Fibroblast of lung (primary cell): ENCODE results near the gene GSTM2. TPM values are rescaled to one million over a fixed set of nuclear protein-coding genes. Genes with fewer than 3 reads are reported as not detected.
"Not testable (repeated sequence)": the region's sequence is repeated elsewhere in the genome, so short reads cannot be mapped to it uniquely, and the experiment has no call there.

Source experiments
- DNase-seq, 2 donors: peaks; one replicate each; pipeline versions ENCODE4 v3.0.0 to v3.0.0-alpha.2; 2010; ENCODE audit warnings: low read depth in 2 of 2
- H2AFZ ChIP-seq: 2 replicates; pipeline ENCODE4 v1.5.1; 2012; ENCODE audit warnings: low read length, control low read depth, inconsistent platforms
- H3K27ac ChIP-seq: 2 replicates; pipeline ENCODE4 v1.5.1; 2011; ENCODE audit warnings: low read length, control low read depth; ENCODE audit not compliant: insufficient read depth
- H3K27me3 ChIP-seq: 2 replicates; pipeline ENCODE4 v1.5.1; 2011; ENCODE audit warnings: mild to moderate bottlenecking, low read length; ENCODE audit not compliant: control insufficient read depth, insufficient read depth
- H3K36me3 ChIP-seq: 2 replicates; pipeline ENCODE4 v1.5.1; 2011; ENCODE audit warnings: low read length; ENCODE audit not compliant: control insufficient read depth, insufficient read depth
- H3K4me1 ChIP-seq: 2 replicates; pipeline ENCODE4 v1.5.1; 2011; ENCODE audit warnings: low read length; ENCODE audit not compliant: control insufficient read depth, insufficient read depth; ENCODE audit errors: extremely low read depth
- H3K4me2 ChIP-seq: 2 replicates; pipeline ENCODE4 v1.5.1; 2011; ENCODE audit warnings: low read length, control low read depth; ENCODE audit not compliant: insufficient read depth; ENCODE audit errors: extremely low read depth
- H3K4me3 ChIP-seq, 4 experiments: fragments of 200-600 bp in 1 of 4; sonication (generic) in 1 of 4; replicated peaks in 1 of 4; 2 replicates each; pipeline ENCODE4 v1.5.1; 2011 to 2016; ENCODE audit warnings: low read length in 4 of 4, low read depth in 3 of 4, mild to moderate bottlenecking in 3 of 4, control low read depth in 2 of 4, inconsistent platforms in 1 of 4, mixed read lengths in 1 of 4; ENCODE audit not compliant: insufficient read depth in 1 of 4; ENCODE audit errors: control extremely low read depth in 1 of 4
- H3K79me2 ChIP-seq: 2 replicates; pipeline ENCODE4 v1.5.1; 2012; ENCODE audit warnings: mild to moderate bottlenecking, low read length, inconsistent platforms; ENCODE audit not compliant: control insufficient read depth, insufficient read depth
- H3K9ac ChIP-seq: 2 replicates; pipeline ENCODE4 v1.5.1; 2011; ENCODE audit warnings: mild to moderate bottlenecking, low read length, control low read depth; ENCODE audit not compliant: insufficient read depth
- H3K9me3 ChIP-seq: 2 replicates; pipeline ENCODE4 v1.5.1; 2012; ENCODE audit warnings: low read depth, low read length; ENCODE audit not compliant: control insufficient read depth, insufficient read depth
- H4K20me1 ChIP-seq: 2 replicates; pipeline ENCODE4 v1.5.1; 2011; ENCODE audit warnings: low read length; ENCODE audit not compliant: control insufficient read depth, insufficient read depth; ENCODE audit errors: extremely low read depth
- CTCF ChIP-seq, 2 donors: IDR thresholded peaks in 1 of 2; conservative IDR thresholded peaks in 1 of 2; 1 replicate in 1 of 2; 2 replicates in 1 of 2; pipeline ENCODE4 v1.5.1; 2011 to 2012; ENCODE audit warnings: low read length in 2 of 2, control low read depth in 1 of 2, inconsistent platforms in 1 of 2, low read depth in 1 of 2, mild to moderate bottlenecking in 1 of 2
- EZH2 ChIP-seq: IDR thresholded peaks from 2 replicates; pipeline ENCODE4 v1.5.1; 2012; ENCODE audit warnings: low read length, control low read depth, mild to moderate bottlenecking; ENCODE audit errors: missing control alignments
- polyA plus RNA-seq, 2 donors: library from polyadenylated mRNA; depleted of rRNA in 1 of 2; stranded (reverse) in 1 of 2; unstranded in 1 of 2; fragments of >200 nt; gene quantifications; 2 replicates each; pipeline ENCODE4 v1.2.1, GENCODE V29; 2011 to 2012; ENCODE audit warnings: missing spikeins in 1 of 2
- total RNA-seq: library from RNA; depleted of rRNA; stranded (reverse); fragments of >200 nt; gene quantifications from 2 replicates; pipeline ENCODE4 v1.2.1, GENCODE V29; 2014

Gene GSTM2
- total and polyA plus RNA-seq, 2 donors (not counting 1 experiment from before 2014, with no cell fraction given): 28.2 to 67.7 TPM

GRCh38 chr1:109658533-109659042 is 9.3 kb upstream of the GSTM2 start:
- Histone ChIP-seq H3K4me1 (peaks cover 5% of the 10 kb centered on the region), H3K27me3 (peaks cover 2% of the 10 kb centered on the region), H3K27ac (no peak overlapping the region), H3K36me3 (no peaks in the 10 kb centered on the region), H3K79me2 (no peaks in the 10 kb centered on the region), H3K9ac (no peak overlapping the region), H3K4me3 (no peak overlapping the region), H3K9me3 (no peaks in the 10 kb centered on the region), H3K4me2 (no peak overlapping the region), H2AFZ (no peak overlapping the region), H4K20me1 (no peaks in the 10 kb centered on the region)
- TF ChIP-seq CTCF (conservative IDR thresholded peaks at IDR 0.05 in 1 of 2, IDR thresholded peaks at IDR 0.05 in 1 of 2; ENCODE audit: low read depth in 1 of 2, low read length in 2 of 2): no peak
- no peak for TF ChIP-seq EZH2
- no peak for DNase-seq

GRCh38 chr1:109659145-109659544 is 8.7 kb upstream of the GSTM2 start:
- Histone ChIP-seq H3K4me3 (no peak overlapping the region), H2AFZ (no peak overlapping the region), H3K4me2 (no peak overlapping the region), H4K20me1 (no peaks in the 10 kb centered on the region), H3K4me1 (peaks cover 7% of the 10 kb centered on the region), H3K27ac (no peak overlapping the region), H3K27me3 (peaks cover 2% of the 10 kb centered on the region), H3K9me3 (no peaks in the 10 kb centered on the region), H3K79me2 (no peaks in the 10 kb centered on the region), H3K9ac (no peak overlapping the region), H3K36me3 (no peaks in the 10 kb centered on the region)
- TF ChIP-seq CTCF (conservative IDR thresholded peaks at IDR 0.05 in 1 of 2, IDR thresholded peaks at IDR 0.05 in 1 of 2; ENCODE audit: low read depth in 1 of 2, low read length in 2 of 2) (no peak), EZH2 (no peak)
- no peak for DNase-seq

- no peaks in the 10 kb centered on the region for H4K20me1 ChIP-seq
- no peaks in the 10 kb centered on the region for H3K9me3 ChIP-seq
- TF ChIP-seq CTCF (conservative IDR thresholded peaks at IDR 0.05 in 1 of 2, IDR thresholded peaks at IDR 0.05 in 1 of 2; ENCODE audit: low read depth in 1 of 2, low read length in 2 of 2) (no peak), EZH2 (no peak)
- H3K27ac ChIP-seq: no peak overlapping the region
- H3K27me3 ChIP-seq: no peaks in the 10 kb centered on the region
- H3K4me1 ChIP-seq: peaks cover 6% of the 10 kb centered on the region
- H3K9ac ChIP-seq: no peak overlapping the region
- no peaks in the 10 kb centered on the region for H3K79me2 ChIP-seq
- H3K4me3 ChIP-seq: no peak overlapping the region
- no peak overlapping the region for H3K4me2 ChIP-seq
- H3K36me3 ChIP-seq: no peaks in the 10 kb centered on the region
- DNase-seq: peak in 1 of 2 donors; percentile 34
- H2AFZ ChIP-seq: no peak overlapping the region
These were observed 7.7 kb upstream of the GSTM2 start for GRCh38 chr1:109659997-109660690.

GRCh38 chr1:109660691-109661026 is 7.2 kb upstream of the GSTM2 start:
- not testable (repeated sequence) for H3K79me2 ChIP-seq, H4K20me1 ChIP-seq, H3K9me3 ChIP-seq, H2AFZ ChIP-seq, H3K36me3 ChIP-seq, H3K9ac ChIP-seq, DNase-seq, H3K4me2 ChIP-seq, H3K4me3 ChIP-seq, H3K4me1 ChIP-seq, H3K27me3 ChIP-seq, H3K27ac ChIP-seq
